Pons (tissue), 1 donor: ENCODE measurements around the gene INKA1.

Experiments used
- DNase-seq: peaks from one replicate; pipeline ENCODE4 v3.0.0-alpha.2; 2016; ENCODE audit warnings: low spot score

Gene INKA1

DNA sequence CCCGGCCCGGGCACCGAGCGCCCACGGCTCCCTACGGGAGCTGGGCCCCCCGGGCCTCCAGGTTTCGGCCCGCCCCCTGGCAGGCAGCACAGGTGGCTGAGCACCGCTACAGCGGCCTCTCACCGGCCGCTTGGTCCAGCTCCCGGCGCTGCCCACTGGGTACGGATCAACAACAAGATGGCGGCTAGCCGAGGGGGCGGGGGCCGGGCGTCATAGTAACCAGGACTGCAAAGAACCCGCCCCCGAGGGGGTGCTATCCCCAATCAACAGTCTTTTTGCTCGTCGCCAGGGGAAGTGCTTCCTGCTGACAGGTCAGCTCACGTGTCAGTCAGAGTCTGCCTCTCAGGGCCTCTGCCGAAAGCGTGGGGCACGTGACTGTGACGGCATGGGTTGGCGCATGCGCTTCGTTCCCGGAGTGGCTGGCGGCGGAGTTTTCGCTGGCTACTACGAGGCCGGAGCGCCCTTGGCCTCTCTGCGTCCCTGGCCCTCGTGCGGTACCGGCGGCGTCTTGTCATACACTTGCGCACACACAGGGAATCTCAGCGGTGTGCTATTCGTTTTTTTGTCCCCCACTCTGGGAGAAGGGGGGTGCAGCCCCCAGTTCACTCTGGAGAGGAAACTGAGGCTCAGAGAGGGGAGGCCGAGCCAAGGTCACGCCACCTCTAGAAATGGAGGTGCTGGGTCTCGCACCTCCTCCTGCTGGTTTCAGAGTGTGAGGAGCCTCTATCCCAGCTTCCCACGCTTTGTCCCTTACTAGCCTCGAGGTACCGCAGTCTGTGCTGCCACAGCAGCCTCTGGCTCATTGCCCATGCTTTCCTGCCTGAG lies 16.5 kb upstream of the INKA1 start, which contains the start of gene IP6K1:
Gene IP6K1, minus strand, starts transcription at position 186 of the 825 bp plus-strand sequence. CDS start 38,502 bp downstream, outside the sequence.
- DNase-seq, result peak; percentile 100

DNA sequence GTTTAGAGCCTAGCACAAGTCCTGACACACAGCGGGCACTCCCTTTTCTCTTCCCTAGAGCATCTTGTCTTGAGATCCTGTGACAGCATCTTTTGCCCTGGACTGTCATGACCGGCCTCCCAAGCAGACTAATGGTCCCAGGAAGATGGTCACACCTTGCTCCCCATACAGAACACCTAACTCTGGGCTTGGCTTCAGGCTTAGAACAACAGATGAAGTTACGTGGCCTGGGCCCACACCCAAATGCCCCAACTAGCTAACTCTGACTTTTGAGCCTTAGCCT lies 15.9 kb upstream of the INKA1 start:
- peak; percentile 44 for DNase-seq

DNA sequence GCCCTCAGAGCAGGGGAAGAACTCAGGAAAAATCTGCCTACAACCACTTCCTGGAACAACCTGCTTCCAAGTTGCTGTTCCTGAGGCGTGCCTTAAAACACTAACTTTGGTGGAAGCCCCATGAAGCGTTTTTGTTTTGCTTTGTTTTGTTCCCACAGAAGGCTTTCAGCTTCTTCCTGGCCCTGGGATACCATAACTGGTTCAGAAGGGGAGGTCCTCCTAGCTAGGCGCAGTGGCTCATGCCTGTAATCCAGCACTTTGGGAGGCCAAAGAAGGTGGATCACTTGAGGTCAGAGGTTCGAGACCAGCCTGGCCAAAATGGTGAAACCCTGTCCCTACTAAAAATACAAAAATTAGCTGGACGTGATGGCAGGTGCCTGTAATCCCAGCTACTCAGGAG lies 15.5 kb upstream of the INKA1 start:
- DNase-seq, result no peak

DNA sequence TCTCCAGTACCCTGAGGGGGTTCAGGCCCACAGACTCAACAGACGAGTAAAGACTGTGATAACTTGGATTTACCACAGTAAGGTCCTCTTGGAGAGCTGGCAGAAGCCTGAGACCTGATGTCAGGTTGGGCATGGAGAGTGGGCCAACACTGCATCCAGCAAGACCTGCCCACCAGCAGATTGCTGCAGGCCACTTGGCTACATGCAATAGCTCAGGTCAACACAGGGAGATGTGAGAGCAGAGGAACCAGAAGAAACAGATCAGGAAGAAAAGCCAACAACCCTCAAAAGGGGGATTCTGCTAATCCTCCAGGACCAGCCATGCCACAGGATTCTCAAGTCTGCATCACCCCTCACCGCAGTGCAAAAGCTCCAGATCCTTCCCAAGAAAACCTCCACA lies 15.0 kb upstream of the INKA1 start:
- DNase-seq, result no peak

DNA sequence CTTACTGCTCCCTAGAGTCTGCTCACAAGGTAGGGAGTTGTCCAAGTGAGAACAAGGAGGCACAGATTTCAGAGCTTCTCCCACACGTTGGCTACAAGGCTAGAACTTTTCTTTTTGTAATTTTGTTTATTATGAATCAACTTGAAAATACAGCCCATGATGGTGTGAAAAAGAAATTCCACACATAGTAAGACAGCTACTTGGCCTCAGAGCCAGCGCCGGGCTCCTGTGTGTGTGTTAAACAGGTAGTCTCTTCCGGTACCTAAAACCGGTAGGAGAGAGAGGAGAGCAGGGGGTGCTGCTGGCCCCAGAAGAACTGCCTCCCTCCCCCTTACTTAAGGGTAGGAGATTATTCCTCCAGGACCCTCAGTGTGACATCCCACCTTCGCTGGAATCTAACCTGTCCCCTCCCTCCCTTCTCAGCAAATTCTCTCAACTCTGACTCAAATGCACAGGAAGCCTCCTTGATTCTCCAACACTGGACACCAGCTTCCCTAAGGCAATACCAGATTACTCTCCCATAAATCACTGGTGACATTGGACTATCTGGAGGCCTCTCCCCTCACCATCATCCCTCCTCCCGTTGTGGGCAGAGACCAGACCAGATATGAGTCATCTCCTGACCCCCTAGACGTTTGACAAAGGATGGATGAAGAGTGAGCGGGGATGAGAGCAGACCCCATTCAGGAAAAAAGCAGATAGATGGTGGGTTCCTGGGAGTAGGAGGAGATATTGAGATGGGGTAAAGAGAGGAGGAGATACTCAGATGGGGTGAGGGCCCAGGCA lies 12.2 kb upstream of the INKA1 start:
- no peak for DNase-seq

DNA sequence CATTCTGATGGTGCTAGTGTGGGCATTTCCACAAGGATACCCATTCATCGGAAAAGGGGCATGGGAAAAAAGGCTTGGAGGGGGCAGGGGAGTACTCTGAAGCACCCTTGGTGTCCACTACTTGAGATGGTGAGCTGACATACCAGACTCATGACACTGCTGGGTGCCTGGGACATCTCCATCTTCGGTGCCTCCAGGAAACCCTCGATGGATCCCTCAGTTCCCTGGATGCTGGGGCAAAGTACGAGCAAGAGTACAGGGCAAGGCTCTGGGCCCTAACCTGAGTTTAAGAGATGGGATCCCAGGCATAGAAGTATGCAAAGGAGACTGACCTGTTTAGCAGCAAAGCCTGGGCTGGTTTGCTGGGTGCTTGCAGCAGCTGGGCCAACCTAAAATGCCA lies 11.5 kb upstream of the INKA1 start:
- DNase-seq, result no peak

DNA sequence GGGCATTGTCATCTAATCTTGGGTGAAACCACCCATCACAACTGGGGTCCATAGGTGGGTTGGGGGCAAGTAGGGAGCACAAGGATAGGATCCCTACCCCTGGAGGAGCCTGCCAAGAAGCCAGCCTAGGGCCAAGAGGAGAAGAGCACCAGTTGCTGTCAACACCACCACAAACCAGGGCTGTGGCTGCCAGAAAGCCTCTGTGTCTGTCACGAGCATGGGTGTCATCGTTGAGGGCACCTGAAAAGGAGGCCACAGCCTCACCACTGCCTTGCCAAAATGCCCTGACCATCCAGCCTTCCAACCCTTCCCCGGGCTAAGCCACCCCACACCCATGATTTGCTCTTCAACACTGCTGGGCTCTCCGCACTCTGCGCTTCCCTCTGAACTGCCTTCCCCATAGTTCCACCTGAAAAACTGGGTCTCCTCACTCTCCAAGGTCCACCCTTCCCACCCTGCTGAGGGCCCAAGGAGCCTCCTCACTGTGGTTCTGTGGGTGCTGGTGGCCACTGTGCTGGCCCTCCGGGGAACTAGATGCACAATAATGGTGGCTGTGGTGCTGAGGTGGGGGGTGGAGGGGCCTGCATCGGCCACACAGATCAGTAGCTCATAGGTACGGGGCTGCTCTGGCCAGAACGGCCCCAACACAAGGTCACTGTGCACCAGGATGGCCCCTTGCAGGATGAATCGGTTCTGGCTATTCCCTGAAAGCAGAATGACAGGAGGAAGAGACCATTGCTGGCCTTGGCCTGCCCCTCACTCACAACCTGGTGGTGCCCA lies 10.5 kb upstream of the INKA1 start:
- no peak for DNase-seq

DNA sequence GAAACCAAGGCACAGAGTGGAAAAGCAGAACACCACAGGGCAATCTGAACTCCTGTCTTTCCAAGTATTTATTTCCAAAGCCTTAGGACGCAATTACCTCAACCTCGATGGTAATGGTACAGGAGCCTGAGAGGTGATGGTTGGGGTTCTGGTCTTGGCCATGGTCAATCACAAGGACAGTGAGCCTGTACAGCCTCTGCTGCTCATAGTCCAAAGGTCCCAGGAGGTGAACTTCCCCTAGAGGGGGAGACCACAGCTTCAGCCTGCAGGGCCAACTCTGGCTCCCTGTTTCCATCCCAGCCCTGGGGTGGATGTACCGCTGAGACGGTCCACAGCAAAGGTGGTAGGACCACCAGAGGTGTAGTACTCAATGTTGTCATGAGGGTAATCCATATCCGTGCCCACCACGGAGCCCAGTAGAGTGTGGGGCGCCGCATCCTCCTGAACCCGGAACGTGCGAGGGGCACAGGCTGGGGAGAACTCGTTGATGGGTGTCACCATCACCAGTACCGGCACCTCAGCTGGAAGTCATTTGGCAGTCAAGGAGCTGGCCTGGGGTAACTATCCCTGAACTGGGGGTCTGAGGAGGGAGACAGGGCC lies 9.5 kb upstream of the INKA1 start:
- no peak for DNase-seq

DNA sequence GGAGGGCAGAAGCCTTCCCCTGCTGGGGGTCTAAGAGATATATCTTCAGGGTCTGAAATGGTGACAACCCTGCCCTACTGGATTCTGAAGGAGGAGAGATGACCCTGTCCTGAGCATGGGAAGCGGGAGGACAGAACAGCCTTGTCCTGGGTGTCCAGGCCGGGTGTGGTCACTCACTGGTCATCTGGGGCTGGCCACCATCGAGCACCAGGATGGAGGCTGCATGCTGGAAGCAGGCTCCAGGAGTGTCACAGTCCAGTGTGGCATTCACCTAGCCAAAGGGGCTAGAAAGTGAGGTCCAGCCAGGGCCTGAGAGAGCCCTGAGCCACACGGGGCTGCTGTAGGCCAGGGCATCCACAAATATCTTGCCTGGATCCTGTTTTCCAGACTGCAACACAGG lies 8.6 kb upstream of the INKA1 start:
- DNase-seq, result no peak

DNA sequence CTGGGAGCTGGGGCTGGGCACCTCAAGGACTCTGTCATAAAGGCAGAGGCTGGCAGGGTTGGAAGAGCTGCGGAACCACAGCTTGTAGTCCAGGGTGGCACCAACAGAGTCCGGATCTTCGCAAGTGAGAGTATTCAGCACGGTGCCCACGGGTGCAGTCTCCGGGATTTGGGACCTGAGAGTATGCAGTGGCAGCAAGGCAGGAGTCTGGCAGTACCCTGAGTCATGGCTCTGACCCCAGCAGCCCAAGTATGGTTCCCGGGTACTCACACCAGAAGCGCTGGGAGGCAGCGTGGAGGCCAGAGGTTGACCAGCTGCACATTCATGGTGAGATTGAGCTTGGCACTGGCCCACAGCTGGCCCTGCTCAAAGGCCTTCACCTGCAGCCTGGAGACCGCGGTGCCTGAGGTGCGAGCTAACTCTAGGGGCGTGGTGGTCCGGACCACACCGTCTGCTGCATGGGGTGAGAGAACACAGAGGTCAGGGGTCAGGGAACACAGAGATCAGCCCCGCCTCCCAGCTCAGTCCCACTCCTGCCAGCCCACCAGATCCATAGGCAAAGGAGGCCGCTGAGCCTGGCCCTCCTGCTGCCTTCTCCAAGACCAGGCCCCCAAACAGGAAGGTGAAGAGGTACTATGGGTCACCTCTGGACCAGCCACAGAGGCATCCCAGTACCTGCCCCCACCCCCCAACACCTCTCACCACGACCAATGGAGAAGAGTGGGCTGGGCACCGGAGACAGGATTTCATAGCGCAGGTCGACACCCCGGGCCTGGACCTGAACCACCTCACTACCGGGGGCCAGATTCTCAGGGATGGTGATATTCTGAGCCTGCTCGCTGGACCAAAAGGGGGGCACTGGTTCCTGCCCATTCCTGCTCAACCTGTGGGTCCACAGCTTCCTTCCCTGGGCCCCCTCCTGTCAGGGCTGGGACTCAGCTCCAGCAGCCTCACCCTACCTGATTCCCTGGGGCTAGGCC lies 7.8 kb upstream of the INKA1 start:
- DNase-seq, result no peak

DNA sequence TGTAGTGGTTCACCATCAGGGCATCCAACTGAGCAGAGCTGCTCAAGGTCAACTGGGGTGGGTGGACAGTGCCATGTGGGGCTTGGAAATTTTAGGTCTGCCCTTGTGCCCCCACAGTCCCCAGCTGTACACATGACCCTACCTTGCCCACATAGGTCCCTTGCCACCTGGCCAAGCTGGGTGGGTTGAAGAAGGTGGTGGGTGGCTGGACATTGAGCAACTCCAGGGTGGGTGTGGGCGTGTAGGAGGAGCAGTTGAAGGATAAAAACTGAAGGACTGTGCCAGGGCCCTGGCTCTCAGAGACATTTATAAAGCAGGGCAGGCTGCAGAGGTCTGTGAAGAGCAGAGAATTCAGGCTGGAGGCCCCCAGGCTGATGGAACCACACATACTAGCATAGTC lies 4.0 kb upstream of the INKA1 start:
- no peak for DNase-seq

DNA sequence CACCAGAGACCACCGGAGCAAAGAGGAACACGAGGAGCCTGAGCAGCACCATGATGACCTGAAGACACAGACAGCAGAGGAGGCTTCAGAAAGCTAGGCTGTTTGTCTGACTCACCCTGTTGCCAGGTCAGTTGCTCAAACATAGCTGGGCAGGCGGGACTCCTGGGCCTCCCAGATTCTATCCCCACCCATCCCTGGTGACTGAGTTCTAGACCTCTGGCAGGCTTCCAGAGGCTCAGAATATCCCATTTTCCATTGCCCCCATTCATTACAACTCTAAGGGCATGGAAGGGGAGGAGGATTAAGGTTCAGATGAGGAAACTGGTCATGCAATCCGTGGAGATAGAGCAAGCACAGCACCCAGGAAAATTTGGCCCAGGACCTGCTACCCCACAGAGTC lies 3.3 kb upstream of the INKA1 start, which contains the start of gene CDHR4:
Gene CDHR4, minus strand, starts transcription at position 113 of the 400 bp plus-strand sequence. Its CDS starts 61 bp downstream, at position 52.
- DNase-seq, result no peak

DNA sequence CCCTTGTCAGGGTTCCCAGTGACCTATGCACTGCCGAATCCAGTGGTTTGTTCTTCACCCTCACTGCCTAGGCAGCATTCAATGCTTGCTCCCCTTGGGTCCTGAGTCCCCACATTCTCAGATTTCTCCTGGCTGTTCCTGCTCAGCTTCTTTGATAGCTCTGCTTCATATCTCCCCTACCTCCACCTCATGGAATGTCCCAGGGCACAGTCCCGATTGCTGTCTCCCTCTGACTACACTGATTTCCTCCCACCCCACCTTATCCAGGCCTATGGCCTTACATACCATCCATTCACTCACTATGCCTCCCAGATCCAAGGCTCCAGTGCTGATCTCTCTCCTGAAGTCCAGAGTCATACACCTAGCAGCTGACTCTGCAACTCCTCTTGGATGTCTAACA lies 1.9 kb upstream of the INKA1 start:
- no peak for DNase-seq

DNA sequence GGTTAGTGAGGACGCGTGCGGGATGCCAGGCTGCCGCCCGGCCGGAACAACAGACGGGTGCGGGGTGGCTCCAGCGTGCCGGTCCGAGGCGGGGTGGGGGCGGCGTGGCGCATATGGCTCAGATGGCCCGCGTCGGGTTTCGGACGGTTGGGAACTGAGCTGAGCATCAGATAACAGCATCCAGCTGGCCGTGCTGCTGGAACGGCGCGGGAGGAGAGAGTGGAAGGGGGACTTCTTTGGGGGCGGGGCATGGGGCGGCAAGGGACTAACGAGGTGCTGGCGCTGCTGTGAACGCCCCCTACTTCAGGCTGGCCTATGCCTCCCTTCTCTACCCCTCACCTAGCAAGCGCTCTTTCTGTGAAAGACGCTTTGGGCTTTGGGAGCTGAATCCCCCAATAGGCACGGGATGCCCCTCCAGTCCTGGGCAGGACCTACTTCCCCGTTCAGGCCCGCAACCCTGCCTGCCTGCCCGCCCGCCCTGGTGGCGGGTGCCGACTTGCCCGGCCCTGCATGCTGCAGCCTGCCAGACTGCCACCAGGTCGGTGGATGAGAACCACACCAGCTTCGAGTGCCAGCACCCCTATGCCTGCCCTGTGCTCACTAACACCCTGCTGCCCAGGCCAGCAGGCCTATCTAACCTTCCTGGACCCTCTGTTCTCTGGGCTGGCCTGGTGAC lies 542 bp downstream of the INKA1 start:
- no peak for DNase-seq

DNA sequence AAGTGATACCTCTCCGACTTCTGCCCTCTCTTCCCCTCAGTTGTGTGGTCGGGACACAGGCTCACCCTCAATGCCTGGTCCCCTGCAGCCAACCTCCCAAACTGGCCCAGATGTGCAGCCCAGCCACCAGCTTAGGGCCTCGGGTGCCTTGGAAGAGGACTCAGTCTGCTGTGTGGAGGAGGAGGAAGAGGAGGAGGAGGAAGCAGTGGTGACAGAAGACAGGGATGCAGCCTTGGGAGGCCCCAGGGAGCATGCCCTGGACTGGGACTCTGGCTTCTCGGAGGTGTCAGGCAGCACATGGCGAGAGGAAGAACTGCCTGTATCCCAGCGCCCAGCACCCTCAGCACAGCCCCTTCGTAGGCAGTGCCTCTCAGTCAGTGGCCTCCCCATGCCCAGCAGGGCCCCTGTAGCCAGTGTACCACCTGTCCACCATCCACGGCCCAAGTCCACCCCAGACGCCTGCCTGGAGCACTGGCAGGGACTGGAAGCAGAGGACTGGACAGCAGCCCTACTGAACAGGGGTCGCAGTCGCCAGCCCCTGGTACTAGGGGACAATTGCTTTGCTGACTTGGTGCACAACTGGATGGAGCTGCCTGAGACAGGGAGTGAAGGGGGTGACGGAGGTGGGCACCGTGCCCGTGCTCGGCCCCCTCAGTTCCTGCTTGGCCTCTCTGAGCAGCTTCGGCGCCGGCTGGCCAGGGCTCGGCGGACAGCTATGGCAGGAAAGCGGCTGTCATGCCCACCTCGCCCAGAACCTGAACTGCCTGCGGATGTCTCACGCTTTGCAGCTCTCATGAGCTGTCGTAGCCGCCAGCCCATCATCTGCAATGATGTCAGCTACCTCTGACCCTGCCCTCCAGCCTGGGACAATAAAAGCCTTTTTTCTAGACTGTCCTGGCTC lies 1.3 kb downstream of the INKA1 start:
- DNase-seq, result no peak

DNA sequence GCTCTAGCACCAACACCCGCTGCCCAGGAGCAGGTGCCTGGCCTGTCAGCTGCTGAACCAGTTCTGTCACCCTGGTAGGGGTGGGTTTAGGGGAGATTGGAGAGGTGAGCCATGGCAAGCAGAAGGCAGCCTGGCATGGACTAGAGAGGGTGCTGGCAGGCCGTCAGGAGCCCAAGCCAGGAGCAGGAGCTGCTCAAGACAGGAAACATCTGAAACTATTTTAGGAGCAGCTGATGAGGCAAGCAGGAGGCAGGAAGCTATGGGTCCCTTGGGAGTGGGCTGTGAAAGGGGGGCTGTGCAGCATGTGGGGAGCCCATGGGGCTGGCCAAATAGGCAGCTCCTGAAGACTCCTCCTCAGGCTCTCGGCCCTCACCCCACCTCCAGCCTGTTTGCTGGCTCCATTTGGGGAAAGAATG lies 2.3 kb downstream of the INKA1 start:
- DNase-seq, result peak; percentile 75

DNA sequence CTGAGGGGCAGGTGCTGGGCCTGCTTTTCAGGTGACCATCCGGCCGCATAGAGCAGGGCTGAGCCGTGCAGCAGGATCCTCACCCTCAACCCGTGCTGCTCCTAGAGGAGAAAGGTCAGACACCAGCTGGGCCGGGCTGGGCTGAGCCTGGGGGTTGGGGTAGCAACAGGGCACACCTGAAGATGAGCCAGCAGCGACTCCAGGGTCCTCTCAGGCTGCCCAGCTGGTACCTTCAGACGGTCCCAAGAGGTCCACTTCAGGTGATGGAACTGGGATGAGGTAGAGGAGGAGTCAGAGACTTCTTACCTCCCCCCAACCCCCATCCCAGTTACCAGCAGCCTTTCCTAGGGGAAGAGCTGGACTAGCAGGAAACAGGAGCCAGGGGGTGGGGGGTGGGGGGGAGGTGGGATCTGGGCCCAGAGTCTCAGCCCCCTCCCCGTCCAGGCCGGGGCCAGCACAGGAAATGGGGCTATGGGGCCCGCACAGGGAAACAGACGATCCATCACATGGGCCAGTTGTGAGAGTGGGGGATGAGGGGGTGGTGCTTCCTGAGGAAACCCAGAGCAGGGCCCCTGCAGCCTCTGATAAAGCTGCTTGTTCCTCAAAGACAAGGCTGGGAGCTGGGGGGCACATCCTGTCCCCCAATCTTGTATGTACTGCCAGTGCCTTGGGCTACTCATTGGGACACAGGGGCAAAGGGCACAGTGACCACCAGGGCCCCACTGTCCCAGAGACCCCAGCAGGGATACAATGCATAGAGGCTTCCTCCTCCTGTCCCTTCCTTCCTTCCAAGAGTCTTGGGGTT lies 3.0 kb downstream of the INKA1 start:
- DNase-seq, result peak; percentile 46

DNA sequence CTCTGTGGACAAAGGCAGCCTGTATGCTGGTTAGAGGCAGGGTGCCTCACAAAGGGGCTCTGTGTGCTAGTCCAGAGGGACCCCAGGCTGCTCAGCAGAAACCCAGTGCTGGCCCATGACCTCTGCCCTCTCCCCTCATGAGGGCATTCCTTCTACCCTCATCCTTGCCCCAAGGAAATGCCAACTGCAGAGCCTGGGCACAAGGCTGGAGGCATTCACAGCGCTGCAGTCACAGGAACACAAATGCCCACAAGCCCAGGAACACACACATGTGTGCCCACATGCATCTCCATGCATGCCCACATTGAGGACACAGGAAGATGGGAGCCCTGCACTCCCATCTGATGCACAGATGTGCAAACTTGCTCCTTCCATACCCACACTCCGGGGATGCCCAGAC lies 3.8 kb downstream of the INKA1 start:
- no peak for DNase-seq
